Endodermal cell (in vitro differentiated cells): Measurements from ENCODE around the gene CTBP1. TPM values are rescaled to one million over a fixed set of nuclear protein-coding genes. Genes with fewer than 3 reads are reported as not detected.

Experiments used
- DNase-seq: peaks from one replicate; pipeline ENCODE4 v3.0.0-alpha.2; 2017
- H3K27ac ChIP-seq: 2 replicates; pipeline ENCODE4 v1.5.1; 2013; ENCODE audit warnings: mild to moderate bottlenecking, low read depth, low read length, moderate library complexity
- H3K27me3 ChIP-seq: 2 replicates; pipeline ENCODE4 v1.6.1; 2013; ENCODE audit warnings: mild to moderate bottlenecking, low read length, moderate library complexity; ENCODE audit not compliant: insufficient read depth, control insufficient read depth, poor library complexity, severe bottlenecking
- H3K36me3 ChIP-seq: 2 replicates; pipeline ENCODE4 v1.7.0; 2013; ENCODE audit warnings: mild to moderate bottlenecking, low read length, moderate library complexity; ENCODE audit not compliant: control insufficient read depth, insufficient read depth
- H3K4me1 ChIP-seq: one replicate; pipeline ENCODE4 v1.7.0; 2013; ENCODE audit warnings: low read length; ENCODE audit not compliant: control insufficient read depth, insufficient read depth
- H3K4me3 ChIP-seq: 2 replicates; pipeline ENCODE4 v1.5.1; 2013; ENCODE audit warnings: mild to moderate bottlenecking, low read length, moderate library complexity
- H3K9ac ChIP-seq: 2 replicates; pipeline ENCODE4 v1.6.1; 2013; ENCODE audit warnings: mild to moderate bottlenecking, low read length, moderate library complexity; ENCODE audit not compliant: poor library complexity, severe bottlenecking; ENCODE audit errors: extremely low read depth
- H3K9me3 ChIP-seq: 2 replicates; pipeline ENCODE4 v1.6.1; 2013; ENCODE audit warnings: mild to moderate bottlenecking, low read length, moderate library complexity; ENCODE audit not compliant: control insufficient read depth
- H3K27ac Mint-ChIP-seq: 2 replicates; pipeline ENCODE4 v1.8.0; 2020; ENCODE audit warnings: mixed read lengths
- H3K27me3 Mint-ChIP-seq: 2 replicates; pipeline ENCODE4 v1.8.0; 2021; ENCODE audit warnings: mild to moderate bottlenecking, mixed read lengths; ENCODE audit not compliant: insufficient read depth
- H3K36me3 Mint-ChIP-seq: 2 replicates; pipeline ENCODE4 v1.8.0; 2020; ENCODE audit warnings: low read depth, mixed read lengths
- H3K4me1 Mint-ChIP-seq: 2 replicates; pipeline ENCODE4 v1.8.0; 2020; ENCODE audit warnings: mixed read lengths
- H3K4me3 Mint-ChIP-seq: 2 replicates; pipeline ENCODE4 v1.8.0; 2020; ENCODE audit warnings: mild to moderate bottlenecking, moderate library complexity, mixed read lengths
- H3K9me3 Mint-ChIP-seq: 2 replicates; pipeline ENCODE4 v1.8.0; 2020; ENCODE audit warnings: mild to moderate bottlenecking, mixed read lengths
- WGBS, 2 experiments: methylation state at CpG; one replicate each; pipeline versions ENCODE4 v1.1.5 to v1.1.7; 2013; ENCODE audit warnings: missing lambda C conversion rate in 2 of 2, mixed read lengths in 1 of 2; ENCODE audit not compliant: insufficient coverage in 1 of 2, insufficient read length in 1 of 2; 5-methylcytosine and 5-hydroxymethylcytosine counted together
- total RNA-seq, 2 donors: library from RNA; stranded (reverse); fragmentation: NEBNext Ultra II Directional in 1 of 2; extraction: Animal tissue kit (Norgen Biotek cat#: 25700) in 1 of 2; gene quantifications; 2 replicates in 1 of 2; 3 replicates in 1 of 2; pipeline ENCODE4 v1.2.1, GENCODE V29; 2021
- TF ChIP-seq, protein P1 (sequence below): fragments of 200-600 bp; sonication (generic); conservative IDR thresholded peaks from 2 replicates; pipeline ENCODE4 v1.5.0; 2021; ENCODE audit warnings: antibody characterized with exemption, mild to moderate bottlenecking

Gene CTBP1
- total RNA-seq, 2 donors from 2014 or later, result 181 to 189 TPM

DNA sequence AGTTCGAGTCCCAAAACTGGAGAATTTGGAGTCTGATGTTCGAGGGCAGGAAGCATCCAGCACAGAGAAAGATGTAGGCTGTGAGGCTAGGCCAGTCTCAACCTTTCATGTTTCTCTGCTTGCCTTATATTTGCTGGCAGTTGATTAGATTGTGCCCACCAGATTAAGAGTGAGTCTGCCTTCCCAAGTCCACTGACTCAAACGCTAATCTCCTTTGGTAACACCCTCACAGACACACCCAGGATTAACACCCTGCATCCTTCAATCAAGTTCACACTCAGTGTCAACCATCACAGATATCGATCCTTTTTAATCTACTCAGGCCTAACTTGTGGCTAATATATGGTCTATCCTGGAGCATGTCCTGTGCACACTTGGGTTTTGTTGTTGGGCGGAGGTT, 22.8 kb upstream of the CTBP1 start:
- H3K27me3 Mint-ChIP-seq, result peaks cover 4% of the 10 kb centered on the region
- WGBS, 2 experiments, result 92 to 93% methylated on average over 5 of the region's 5 CpGs
- no peak for DNase-seq
- Histone ChIP-seq H3K27ac (no peak overlapping the region), H3K4me1 (no peaks in the 10 kb centered on the region), H3K36me3 (no peaks in the 10 kb centered on the region), H3K27me3 (peaks cover 12% of the 10 kb centered on the region), H3K9ac (no peak overlapping the region), H3K9me3 (peaks cover 17% of the 10 kb centered on the region), H3K4me3 (no peak overlapping the region)
- H3K36me3 Mint-ChIP-seq, result no peaks in the 10 kb centered on the region
- H3K4me1 Mint-ChIP-seq, result no peaks in the 10 kb centered on the region
- TF ChIP-seq, protein P1, sequence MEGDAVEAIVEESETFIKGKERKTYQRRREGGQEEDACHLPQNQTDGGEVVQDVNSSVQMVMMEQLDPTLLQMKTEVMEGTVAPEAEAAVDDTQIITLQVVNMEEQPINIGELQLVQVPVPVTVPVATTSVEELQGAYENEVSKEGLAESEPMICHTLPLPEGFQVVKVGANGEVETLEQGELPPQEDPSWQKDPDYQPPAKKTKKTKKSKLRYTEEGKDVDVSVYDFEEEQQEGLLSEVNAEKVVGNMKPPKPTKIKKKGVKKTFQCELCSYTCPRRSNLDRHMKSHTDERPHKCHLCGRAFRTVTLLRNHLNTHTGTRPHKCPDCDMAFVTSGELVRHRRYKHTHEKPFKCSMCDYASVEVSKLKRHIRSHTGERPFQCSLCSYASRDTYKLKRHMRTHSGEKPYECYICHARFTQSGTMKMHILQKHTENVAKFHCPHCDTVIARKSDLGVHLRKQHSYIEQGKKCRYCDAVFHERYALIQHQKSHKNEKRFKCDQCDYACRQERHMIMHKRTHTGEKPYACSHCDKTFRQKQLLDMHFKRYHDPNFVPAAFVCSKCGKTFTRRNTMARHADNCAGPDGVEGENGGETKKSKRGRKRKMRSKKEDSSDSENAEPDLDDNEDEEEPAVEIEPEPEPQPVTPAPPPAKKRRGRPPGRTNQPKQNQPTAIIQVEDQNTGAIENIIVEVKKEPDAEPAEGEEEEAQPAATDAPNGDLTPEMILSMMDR, result no peak
- no peak overlapping the region for H3K4me3 Mint-ChIP-seq
- H3K9me3 Mint-ChIP-seq, result peaks cover 46% of the 10 kb centered on the region
- no peak overlapping the region for H3K27ac Mint-ChIP-seq

- H3K4me1 Mint-ChIP-seq, result no peaks in the 10 kb centered on the region
- H3K27ac Mint-ChIP-seq, result no peak overlapping the region
- DNase-seq, result no peak
- H3K4me3 Mint-ChIP-seq, result no peak overlapping the region
- peaks cover under 1% of the 10 kb centered on the region for H3K27me3 ChIP-seq
- no peak overlapping the region for H3K9ac ChIP-seq
- H3K4me1 ChIP-seq, result no peaks in the 10 kb centered on the region
- peaks cover 23% of the 10 kb centered on the region for H3K9me3 ChIP-seq
- peaks cover 56% of the 10 kb centered on the region for H3K9me3 Mint-ChIP-seq
- peaks cover 1% of the 10 kb centered on the region for H3K27me3 Mint-ChIP-seq
- H3K36me3 Mint-ChIP-seq, result peaks cover 6% of the 10 kb centered on the region
- no peaks in the 10 kb centered on the region for H3K36me3 ChIP-seq
- H3K4me3 ChIP-seq, result no peak overlapping the region
- no peak overlapping the region for H3K27ac ChIP-seq
- TF ChIP-seq, protein P1, result no peak
Measured at GRCh38 chr4:1269209-1269608, 20.3 kb upstream of the CTBP1 start.

- Histone ChIP-seq H3K27me3 (no peaks in the 10 kb centered on the region), H3K4me1 (no peaks in the 10 kb centered on the region), H3K27ac (no peak overlapping the region), H3K36me3 (no peaks in the 10 kb centered on the region), H3K9me3 (peaks cover 23% of the 10 kb centered on the region), H3K4me3 (no peak overlapping the region), H3K9ac (no peak overlapping the region)
- TF ChIP-seq, protein P1, result no peak
- Mint-ChIP-seq H3K27ac (no peak overlapping the region), H3K27me3 (peaks cover 1% of the 10 kb centered on the region), H3K36me3 (peaks cover 6% of the 10 kb centered on the region), H3K4me3 (no peak overlapping the region), H3K4me1 (no peaks in the 10 kb centered on the region), H3K9me3 (peaks cover 56% of the 10 kb centered on the region)
- 96 to 97% methylated on average over 6 to 9 of the region's 9 CpGs for WGBS, 2 experiments
- DNase-seq, result no peak
Measured at GRCh38 chr4:1266881-1267763, 18.2 kb upstream of the CTBP1 start.
